HepG2 (cell line): ENCODE data around the gene ANTXR1. TPM values are rescaled to one million over a fixed set of nuclear protein-coding genes. Genes with fewer than 3 reads are reported as not detected.

Experiments
- AKAP8 ChIP-seq: sonication (generic); formaldehyde crosslinking; IDR thresholded peaks from 2 replicates; pipeline ENCODE4 v1.5.1; 2020; ENCODE audit warnings: mild to moderate bottlenecking, missing genetic modification reagents
- ATM ChIP-seq: fragments of 450-650 bp; IDR thresholded peaks from 2 replicates; pipeline ENCODE4 v1.7.1; 2017; ENCODE audit warnings: mild to moderate bottlenecking, borderline replicate concordance
- BHLHE40 ChIP-seq: IDR thresholded peaks from 2 replicates; pipeline ENCODE4 v1.6.1; 2011; ENCODE audit warnings: low read length, improper control_type of control experiment
- HHEX ChIP-seq: IDR thresholded peaks from 2 replicates; pipeline ENCODE4 v1.6.1; 2016; ENCODE audit warnings: control low read depth
- IKZF1 ChIP-seq: fragments of 450-650 bp; IDR thresholded peaks from 2 replicates; pipeline ENCODE4 v1.7.1; 2016
- KAT2B ChIP-seq: fragments of 150-350 bp; IDR thresholded peaks from 2 replicates; pipeline ENCODE4 v1.6.1; 2014; ENCODE audit warnings: low read depth, low read length, borderline replicate concordance
- KLF16 ChIP-seq, 2 experiments: sonication (generic) in 1 of 2; formaldehyde crosslinking in 1 of 2; IDR thresholded peaks; 2 replicates each; pipeline versions ENCODE4 v1.6.1 to v1.8.0; 2016 to 2023; ENCODE audit warnings: missing genetic modification reagents in 2 of 2, missing compliant biosample characterization in 1 of 2
- KLF6 ChIP-seq: IDR thresholded peaks from 2 replicates; pipeline ENCODE4 v1.8.0; 2016; ENCODE audit warnings: missing biosample characterization, missing genetic modification reagents
- MBNL3 ChIP-seq: fragments of 250-450 bp; sonication (Bioruptor Pico); conservative IDR thresholded peaks from 2 replicates; pipeline ENCODE4 v1.8.0; 2022; ENCODE audit warnings: mild to moderate bottlenecking, inconsistent platforms
- MED8 ChIP-seq: sonication (generic); formaldehyde crosslinking; IDR thresholded peaks from 2 replicates; pipeline ENCODE4 v1.8.1; 2023; ENCODE audit warnings: mild to moderate bottlenecking, missing genetic modification reagents; ENCODE audit not compliant: insufficient replicate concordance
- MTF1 ChIP-seq: sonication (generic); formaldehyde crosslinking; IDR thresholded peaks from 2 replicates; pipeline ENCODE4 v1.5.0; 2020; ENCODE audit warnings: missing genetic modification reagents
- PCBP2 ChIP-seq: fragments of 200-400 bp; formaldehyde crosslinking; optimal IDR thresholded peaks from 2 replicates; pipeline ENCODE3; 2018; ENCODE audit warnings: low read length, low read depth; ENCODE audit not compliant: poor library complexity, severe bottlenecking
- PLSCR1 ChIP-seq: sonication (generic); formaldehyde crosslinking; IDR thresholded peaks from 2 replicates; pipeline ENCODE4 v1.5.0; 2020; ENCODE audit warnings: missing genetic modification reagents, mild to moderate bottlenecking, borderline replicate concordance
- SNAPC4 ChIP-seq: sonication (generic); formaldehyde crosslinking; IDR thresholded peaks from 2 replicates; pipeline ENCODE4 v1.4.0; 2020; ENCODE audit warnings: mild to moderate bottlenecking, missing genetic modification reagents
- YEATS4 ChIP-seq: sonication (generic); formaldehyde crosslinking; IDR thresholded peaks from 2 replicates; pipeline ENCODE4 v1.4.0; 2020; ENCODE audit warnings: missing genetic modification reagents, borderline replicate concordance
- ZBTB44 ChIP-seq: sonication (generic); formaldehyde crosslinking; IDR thresholded peaks from 2 replicates; pipeline ENCODE4 v1.4.0; 2020; ENCODE audit warnings: missing genetic modification reagents
- ZFP36L1 ChIP-seq: sonication (generic); formaldehyde crosslinking; IDR thresholded peaks from 2 replicates; pipeline ENCODE4 v1.8.0; 2022; ENCODE audit warnings: mild to moderate bottlenecking, missing genetic modification reagents, moderate library complexity
- ZMAT3 ChIP-seq: sonication (generic); formaldehyde crosslinking; conservative IDR thresholded peaks from 2 replicates; pipeline ENCODE4 v1.7.0; 2021; ENCODE audit warnings: missing genetic modification reagents
- ZNF446 ChIP-seq: sonication (generic); formaldehyde crosslinking; IDR thresholded peaks from 2 replicates; pipeline ENCODE4 v1.5.0; 2020; ENCODE audit warnings: mild to moderate bottlenecking, missing genetic modification reagents
- ZNF577 ChIP-seq: sonication (generic); formaldehyde crosslinking; IDR thresholded peaks from 2 replicates; pipeline ENCODE4 v1.4.0; 2020; ENCODE audit warnings: mild to moderate bottlenecking, low read depth, missing genetic modification reagents, borderline replicate concordance
- ZNF749 ChIP-seq: sonication (generic); formaldehyde crosslinking; IDR thresholded peaks from 2 replicates; pipeline ENCODE4 v1.8.0; 2022; ENCODE audit warnings: mild to moderate bottlenecking, missing genetic modification reagents, moderate library complexity, borderline replicate concordance
- polyA plus RNA-seq, 8 experiments: library from polyadenylated mRNA; depleted of rRNA in 3 of 8; stranded (reverse) in 7 of 8; unstranded in 1 of 8; fragments of >200 nt; fragmentation: Illumina TruSeq in 4 of 8; extraction: Trizol in 4 of 8; gene quantifications; 2 replicates each; pipeline versions ENCODE4 v1.2.1 to v1.2.3, GENCODE V29; 2011 to 2016; ENCODE audit warnings: low read depth in 4 of 8, missing spikeins in 1 of 8, mixed read lengths in 1 of 8; ENCODE audit not compliant: insufficient read depth in 1 of 8
- total RNA-seq, 5 experiments: library from RNA; depleted of rRNA; stranded (reverse); fragments of >200 nt; fragmentation: Illumina TruSeq; extraction: Trizol; gene quantifications; 2 replicates each; pipeline ENCODE4 v1.2.3, GENCODE V29; 2016; ENCODE audit warnings: low read depth in 1 of 5

The ANTXR1 gene
- total and polyA plus RNA-seq, 2 of the 13 experiments (the other 11 are each of a cell fraction or from before 2014, with no cell fraction given): 4.5 to 12.7 TPM

- no peak for TF ChIP-seq SNAPC4 (CRISPR knock-in tag)
- TF ChIP-seq HHEX (CRISPR knock-in tag): no peak
- no peak for TF ChIP-seq KAT2B
- TF ChIP-seq PCBP2: no peak
- TF ChIP-seq ZFP36L1 (CRISPR knock-in tag): no peak
- TF ChIP-seq MTF1 (CRISPR knock-in tag): no peak
- TF ChIP-seq ZBTB44 (CRISPR knock-in tag): no peak
- no peak for TF ChIP-seq ZNF446 (CRISPR knock-in tag)
- no peak; a peak in 1 of 4 replicates for TF ChIP-seq KLF16 (CRISPR knock-in tag; IDR thresholded peaks at IDR 0.05)
- no peak for TF ChIP-seq MBNL3 (CRISPR knock-in tag)
- TF ChIP-seq KLF6: no peak
- no peak for TF ChIP-seq ZMAT3
- no peak for TF ChIP-seq ZNF577 (CRISPR knock-in tag)
- no peak for TF ChIP-seq BHLHE40
- no peak for TF ChIP-seq ATM
- no peak for TF ChIP-seq ZNF749 (CRISPR knock-in tag)
- TF ChIP-seq YEATS4 (CRISPR knock-in tag): no peak
- 0 out of 2 replicates have a peak, but pooled peaks have one; percentile 47 for TF ChIP-seq AKAP8 (CRISPR knock-in tag)
- TF ChIP-seq MED8 (CRISPR knock-in tag): peak; percentile 60
- TF ChIP-seq IKZF1: no peak
- no peak for TF ChIP-seq PLSCR1 (CRISPR knock-in tag)
Observed at GRCh38 chr2:69272803-69273471, 260.0 kb downstream of the ANTXR1 start (continued).
